Stimulated activated CD4-positive, alpha-beta T cell treated with anti-CD3 and anti-CD28 coated beads, Interleukin-12 subunit alpha, Interleukin-12 subunit beta, amount 100 ng/mL, for 4 hours (primary cell): ENCODE measurements around the gene ROBO1.

Experiments
- DNase-seq: peaks from one replicate; pipeline ENCODE4 v3.0.0-alpha.2; 2020

The ROBO1 gene

GRCh38 chr3:78820542-78820941, 947.3 kb downstream of the ROBO1 start:
- no peak for DNase-seq

DNA sequence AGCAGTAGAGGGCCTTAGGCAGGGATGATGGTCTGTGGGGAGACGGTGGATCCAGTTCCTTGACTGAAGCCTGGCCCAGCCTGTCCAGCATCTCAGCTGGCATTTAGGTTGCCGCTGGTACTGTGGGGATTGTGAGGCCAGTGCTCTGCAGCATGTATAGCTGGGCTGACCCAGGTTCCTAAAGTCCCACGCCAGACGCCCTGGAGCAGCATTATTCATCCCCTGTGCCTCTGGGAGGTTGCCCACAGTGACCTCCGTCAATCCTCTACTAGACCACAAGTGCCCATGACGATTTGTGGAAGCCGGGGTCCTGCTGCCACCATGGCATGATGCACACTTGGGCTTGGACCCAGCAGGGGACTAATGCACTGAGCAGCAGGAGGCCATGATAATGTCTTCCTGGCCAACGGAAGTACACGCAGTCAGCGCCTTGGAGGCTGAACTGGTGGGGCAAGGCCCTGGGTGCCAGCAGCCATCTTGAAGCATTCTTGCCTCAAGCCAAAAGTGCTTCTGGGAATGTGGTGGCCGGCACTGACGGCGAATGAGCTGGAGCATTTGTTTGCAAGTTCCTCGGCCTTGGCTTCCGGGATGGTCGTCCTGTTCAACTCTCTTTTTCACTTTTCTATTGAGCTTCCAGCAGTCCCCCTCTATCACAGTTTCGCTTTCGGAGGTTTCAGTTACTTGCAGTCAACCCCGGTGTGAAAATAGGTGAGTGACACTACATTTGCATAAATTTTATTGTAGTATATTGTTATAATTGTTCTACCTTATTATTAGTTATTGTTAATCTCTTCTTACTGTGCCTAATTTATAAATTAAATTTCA, 949.4 kb downstream of the ROBO1 start:
- no peak for DNase-seq

GRCh38 chr3:78814893-78815562, 952.8 kb downstream of the ROBO1 start:
- no peak for DNase-seq

GRCh38 chr3:78812166-78812565, 955.6 kb downstream of the ROBO1 start:
- DNase-seq, result no peak

- DNase-seq, result no peak
These were observed 957.8 kb downstream of the ROBO1 start for GRCh38 chr3:78809966-78810365.

DNA sequence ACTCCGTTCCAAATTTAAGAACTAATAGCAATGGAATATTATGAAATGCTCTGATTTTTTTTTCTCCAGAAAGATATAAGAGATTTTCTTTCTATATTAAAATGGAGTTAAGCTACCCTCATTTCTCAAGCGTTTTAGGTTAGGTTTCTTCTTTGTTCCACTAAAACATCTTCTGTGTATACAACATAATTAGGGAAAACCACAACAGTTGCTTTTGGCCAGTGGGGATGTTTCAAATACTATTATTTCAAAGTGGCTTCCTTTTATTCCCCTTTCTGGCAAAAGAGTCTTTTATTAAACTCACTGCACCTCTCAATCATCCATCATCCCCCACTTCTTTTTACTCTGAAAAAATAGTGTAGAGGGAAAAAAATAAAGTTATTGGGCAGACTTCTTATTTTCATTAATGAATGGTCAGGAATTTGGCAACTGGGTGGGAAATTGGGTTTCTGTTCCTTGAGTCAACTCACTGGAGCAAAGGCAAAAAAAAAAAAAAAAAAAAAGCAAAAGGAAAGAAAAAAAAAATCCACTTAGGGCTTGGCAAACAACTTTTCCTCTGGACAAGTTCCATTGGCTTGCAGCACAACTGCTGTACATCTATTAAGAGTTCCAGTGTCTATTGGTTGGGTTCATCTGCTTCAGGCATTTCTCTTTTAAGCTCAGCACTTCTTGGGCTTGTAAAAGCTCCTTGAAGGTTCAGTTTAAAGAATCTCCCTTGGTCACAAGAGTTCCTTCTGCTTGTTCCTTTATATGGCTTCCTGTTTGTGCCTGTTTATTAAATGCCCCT, 963.4 kb downstream of the ROBO1 start:
- DNase-seq, result no peak

DNA sequence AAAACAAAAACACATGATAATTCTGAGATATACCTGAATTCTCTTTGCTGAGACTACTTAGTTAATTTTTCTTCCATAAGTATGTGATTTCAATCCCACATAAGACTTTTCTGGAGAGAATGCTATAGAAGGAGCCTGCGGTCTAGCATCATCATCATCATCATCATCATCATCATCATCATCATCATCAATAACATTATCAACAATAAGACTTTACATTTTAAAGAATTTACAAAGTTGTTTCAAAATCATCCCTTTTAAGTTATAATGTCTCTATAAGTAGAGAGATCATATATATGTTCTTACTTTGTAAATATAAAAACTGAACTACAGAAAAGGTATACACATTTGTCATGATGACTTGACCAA, 965.3 kb downstream of the ROBO1 start:
- DNase-seq, result no peak

- DNase-seq, result no peak
These were observed 965.8 kb downstream of the ROBO1 start for GRCh38 chr3:78801926-78802561.

DNA sequence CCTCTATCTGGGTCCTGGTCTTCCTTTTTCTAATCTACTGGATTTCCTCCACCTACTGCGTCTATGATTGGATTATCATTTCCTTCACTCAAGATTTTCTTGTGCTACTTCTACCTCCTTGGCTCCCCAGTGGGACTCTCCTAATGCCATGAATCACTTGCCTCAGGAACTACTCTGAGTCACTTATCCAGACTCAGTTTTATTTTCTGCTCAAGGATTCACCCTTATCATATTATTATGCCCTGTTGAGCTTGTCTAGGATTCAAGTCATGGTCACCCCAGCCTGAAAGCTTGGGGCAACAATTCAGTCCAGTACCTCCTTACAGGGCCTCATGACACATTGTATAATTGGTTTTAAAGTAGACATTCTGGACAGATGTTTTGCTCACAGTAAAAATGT, 968.1 kb downstream of the ROBO1 start:
- no peak for DNase-seq

DNA sequence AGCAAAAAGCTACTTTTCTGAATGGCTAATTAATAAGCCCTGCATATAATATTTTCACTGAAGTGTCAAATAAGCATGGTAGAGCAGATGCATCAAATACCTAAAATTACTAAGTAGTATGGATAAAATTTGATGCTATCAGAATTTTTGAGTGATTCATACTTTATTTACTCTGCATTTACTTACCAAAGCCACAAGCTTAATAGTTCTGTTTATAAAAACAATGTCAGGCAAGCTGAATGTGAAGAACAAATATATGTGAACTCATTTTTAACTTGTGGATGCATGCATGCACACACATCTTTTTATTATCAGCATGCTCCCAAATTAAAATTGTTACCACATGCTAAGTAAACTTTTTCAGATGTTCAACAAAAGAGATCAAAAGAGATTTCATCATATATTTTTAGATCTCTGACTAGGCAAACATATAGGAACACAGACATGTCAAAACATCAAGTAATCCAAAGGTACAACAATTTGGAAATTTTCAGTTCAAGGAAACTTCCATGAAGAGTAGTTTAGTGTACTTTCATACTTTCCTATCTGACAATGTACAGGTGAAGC, 969.4 kb downstream of the ROBO1 start:
- no peak for DNase-seq

- no peak for DNase-seq
These were observed 973.4 kb downstream of the ROBO1 start for GRCh38 chr3:78794431-78794830.

GRCh38 chr3:78792733-78793132, 975.1 kb downstream of the ROBO1 start:
- DNase-seq, result no peak

DNA sequence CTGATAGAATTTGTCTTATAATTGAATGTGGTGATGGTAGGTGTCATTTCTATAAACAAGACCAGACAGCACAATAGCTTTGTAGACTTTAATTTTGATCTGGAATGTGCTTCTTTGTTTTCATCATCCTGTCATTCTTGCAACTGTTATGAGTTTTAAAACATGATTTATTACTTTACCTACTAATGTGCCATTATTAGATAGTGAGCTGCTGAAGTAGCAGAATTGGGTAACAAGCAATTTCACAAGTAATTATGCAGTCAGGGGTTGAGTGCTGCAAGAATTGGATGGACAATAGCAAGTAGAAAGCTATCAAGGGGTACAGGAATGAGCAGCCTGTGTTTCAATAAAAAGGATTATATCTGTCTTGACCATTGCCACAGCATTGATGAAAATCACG, 975.6 kb downstream of the ROBO1 start:
- no peak for DNase-seq

DNA sequence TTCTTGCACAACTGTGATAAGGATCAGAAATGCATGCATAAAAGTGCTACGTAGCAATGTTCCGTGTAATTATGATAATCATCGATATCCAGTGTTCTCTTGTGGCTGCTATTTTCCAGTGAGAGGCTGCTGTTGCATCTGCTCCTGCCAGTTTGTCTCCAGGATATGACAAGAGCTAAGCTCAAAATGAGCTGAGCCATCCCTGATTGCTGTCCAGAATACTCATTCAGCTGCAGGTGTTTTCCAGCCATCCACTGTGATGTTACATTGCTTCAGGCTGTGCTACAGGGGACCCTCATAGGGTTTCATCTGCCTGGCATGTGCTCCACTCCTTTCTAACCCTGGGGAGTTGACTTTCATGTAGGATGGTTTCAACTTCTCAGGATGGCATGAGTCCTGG, 976.0 kb downstream of the ROBO1 start:
- no peak for DNase-seq

- no peak for DNase-seq
These were observed 979.0 kb downstream of the ROBO1 start for GRCh38 chr3:78788839-78789238.

DNA sequence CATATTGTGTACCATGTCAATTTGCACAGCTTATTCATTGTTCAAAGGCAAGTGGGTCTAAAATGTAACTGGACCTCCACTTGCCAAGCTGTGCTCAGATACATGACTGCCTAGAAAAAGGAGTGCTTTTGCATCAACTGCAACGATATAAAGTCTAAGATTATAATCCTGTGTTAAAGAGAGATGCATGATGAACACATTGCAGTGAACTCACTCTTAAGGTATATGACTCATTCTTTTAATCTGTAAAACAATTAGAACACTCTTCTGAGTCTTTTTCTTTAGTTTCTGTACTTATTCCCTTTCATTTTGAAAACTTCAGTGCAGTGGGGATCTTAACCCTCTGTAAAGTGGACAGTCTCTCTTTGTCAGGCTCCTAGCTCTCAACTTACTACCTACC, 982.8 kb downstream of the ROBO1 start:
- no peak for DNase-seq

- DNase-seq, result no peak
These were observed 986.4 kb downstream of the ROBO1 start for GRCh38 chr3:78781351-78781750.

DNA sequence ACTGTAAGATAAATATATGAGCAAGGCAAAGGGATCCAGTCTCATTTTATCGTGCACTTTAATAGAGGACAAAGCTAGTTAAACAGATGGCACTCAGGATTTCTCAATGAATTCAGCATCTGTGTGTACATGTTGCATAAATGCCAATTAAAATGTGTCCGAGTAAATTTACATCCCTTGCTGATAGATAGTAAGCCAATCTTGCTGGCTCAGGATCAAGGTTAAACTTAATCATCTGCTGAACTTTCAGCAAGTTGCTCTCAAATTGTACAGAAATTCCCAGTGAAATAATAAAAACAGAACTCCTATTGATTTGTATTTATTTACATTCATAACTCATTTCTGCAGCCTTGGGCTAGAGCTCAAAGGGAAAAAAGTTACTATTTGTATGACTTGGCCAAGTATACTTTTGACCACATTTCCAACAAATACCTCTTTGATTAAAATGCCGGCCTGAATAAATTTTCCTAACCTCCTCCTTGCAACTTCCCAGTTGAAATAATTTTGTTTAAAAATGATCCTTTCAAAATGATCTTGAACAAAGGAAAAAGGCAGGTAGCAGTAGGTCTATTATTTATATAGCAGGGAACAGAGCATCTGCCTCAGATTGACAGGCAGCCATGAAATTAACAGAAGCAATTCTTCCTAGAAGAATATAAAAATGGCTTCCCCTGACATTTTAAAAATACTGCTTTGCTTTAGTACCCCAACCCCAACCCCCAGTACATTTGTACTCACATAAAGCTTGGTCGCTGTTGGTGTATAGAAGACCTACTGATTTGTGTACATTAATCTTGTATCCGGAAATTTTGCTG, 1001.9 kb downstream of the ROBO1 start:
- no peak for DNase-seq

DNA sequence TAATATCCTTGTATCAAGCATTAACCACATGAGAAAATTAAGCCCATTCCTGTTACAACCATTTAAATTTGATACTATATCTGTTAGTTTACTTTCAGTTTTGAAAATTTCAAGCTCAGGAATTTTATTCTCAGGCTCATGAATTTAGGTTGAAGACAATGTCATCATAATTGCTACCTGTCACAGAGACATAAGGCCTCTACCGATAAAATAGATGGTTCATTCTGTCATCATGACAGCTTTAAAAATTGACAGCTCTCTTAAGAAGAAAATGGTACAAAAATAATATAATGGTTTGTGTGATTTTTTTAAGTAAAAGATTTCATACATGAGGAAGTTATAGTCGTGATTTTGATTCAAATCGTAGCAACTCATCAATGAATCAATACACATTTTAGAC, 1003.2 kb downstream of the ROBO1 start:
- DNase-seq, result no peak

DNA sequence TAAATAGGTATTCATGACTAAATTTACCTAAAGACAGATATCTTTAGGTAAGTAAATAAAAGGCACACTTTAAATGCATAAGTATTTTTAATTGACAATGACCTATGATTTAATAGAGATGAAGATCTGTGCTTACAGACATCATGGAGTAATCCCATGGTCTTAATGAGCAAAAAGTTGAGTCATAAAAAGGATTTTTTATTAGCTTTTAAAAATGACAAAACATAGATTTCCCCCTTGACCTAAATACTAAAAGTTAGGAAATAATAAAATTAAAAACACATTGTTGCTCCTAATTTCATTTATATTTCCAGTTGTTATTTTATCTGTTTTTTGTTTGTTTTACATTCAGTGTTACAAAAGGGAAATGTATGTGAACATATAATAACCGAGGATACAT, 1005.7 kb downstream of the ROBO1 start:
- DNase-seq, result no peak

GRCh38 chr3:78761126-78761525, 1006.7 kb downstream of the ROBO1 start:
- DNase-seq, result no peak

GRCh38 chr3:78757731-78758130, 1010.1 kb downstream of the ROBO1 start:
- no peak for DNase-seq
